Type B pancreatic cell (in vitro differentiated cells): ENCODE results near the gene MFRP. TPM values are rescaled to one million over a fixed set of nuclear protein-coding genes. Genes with fewer than 3 reads are reported as not detected.

Experiments used
- DNase-seq: peaks from one replicate; pipeline ENCODE4 v3.0.0; 2021; ENCODE audit warnings: mixed read lengths; ENCODE audit not compliant: unreplicated experiment; ENCODE audit errors: extremely low spot score
- H3K27ac Mint-ChIP-seq: 2 replicates; pipeline ENCODE4 v1.8.0; 2021; ENCODE audit warnings: mild to moderate bottlenecking, mixed read lengths
- H3K27me3 Mint-ChIP-seq: 2 replicates; pipeline ENCODE4 v1.8.0; 2021; ENCODE audit warnings: mixed read lengths
- H3K36me3 Mint-ChIP-seq: 2 replicates; pipeline ENCODE4 v1.8.0; 2021; ENCODE audit warnings: mixed read lengths
- H3K4me1 Mint-ChIP-seq: one replicate; pipeline ENCODE4 v1.8.0; 2021; ENCODE audit warnings: mixed read lengths; ENCODE audit not compliant: unreplicated experiment
- H3K4me3 Mint-ChIP-seq: 2 replicates; pipeline ENCODE4 v1.8.0; 2021; ENCODE audit warnings: mild to moderate bottlenecking, mixed read lengths
- H3K9me3 Mint-ChIP-seq: 2 replicates; pipeline ENCODE4 v1.8.0; 2021; ENCODE audit warnings: mixed read lengths
- total RNA-seq: library from RNA; stranded (reverse); gene quantifications from 2 replicates; pipeline ENCODE4 v1.2.1, GENCODE V29; 2021; ENCODE audit warnings: low replicate concordance
- TF ChIP-seq, protein P1 (sequence below): fragments of 200-600 bp; sonication (generic); conservative IDR thresholded peaks from 2 replicates; pipeline ENCODE4 v1.5.0; 2021; ENCODE audit warnings: antibody characterized with exemption, mild to moderate bottlenecking

MFRP gene
- total RNA-seq, 1 donor from 2014 or later = not detected

DNA sequence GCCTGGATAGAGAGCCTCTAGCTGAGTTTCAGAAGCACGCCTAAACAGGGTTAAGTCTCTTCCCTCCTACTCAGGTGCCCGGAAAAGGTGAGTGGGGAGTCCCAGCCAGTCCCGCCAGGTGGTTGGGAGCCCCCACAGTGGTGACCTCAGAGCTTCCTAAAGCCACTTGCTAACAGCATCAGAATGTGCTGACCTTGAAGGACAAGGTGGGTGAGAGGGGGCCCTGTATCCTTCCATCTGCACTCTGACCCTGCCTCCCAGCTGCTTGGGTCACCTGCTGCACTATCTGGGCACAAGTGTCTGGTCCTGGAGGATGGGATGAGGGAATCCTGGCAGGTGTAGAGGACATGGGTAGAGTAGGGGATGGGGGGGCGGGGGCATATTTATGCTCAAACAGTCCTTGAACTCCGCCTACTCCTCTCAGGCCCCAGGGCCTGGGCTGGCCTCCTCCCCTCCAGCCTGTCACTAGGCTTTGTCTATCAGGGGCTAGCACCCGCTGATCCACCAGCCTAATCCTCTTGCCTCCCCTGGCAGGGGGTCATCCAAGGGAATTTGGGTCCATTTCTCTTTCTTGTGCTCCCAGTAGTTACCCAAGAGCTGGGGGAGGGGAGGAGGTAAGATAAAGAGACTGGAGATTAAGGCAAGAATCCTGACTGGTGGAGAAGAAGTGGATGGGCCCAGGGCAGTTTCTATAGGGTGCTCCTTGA, 31.6 kb upstream of the MFRP start:
- Mint-ChIP-seq H3K9me3 (no peaks in the 10 kb centered on the region), H3K4me1 (peaks cover 27% of the 10 kb centered on the region), H3K4me3 (no peak overlapping the region), H3K27ac (no peak overlapping the region), H3K36me3 (no peaks in the 10 kb centered on the region), H3K27me3 (peaks cover 7% of the 10 kb centered on the region)
- peak; percentile 58 for DNase-seq
- TF ChIP-seq, protein P1, sequence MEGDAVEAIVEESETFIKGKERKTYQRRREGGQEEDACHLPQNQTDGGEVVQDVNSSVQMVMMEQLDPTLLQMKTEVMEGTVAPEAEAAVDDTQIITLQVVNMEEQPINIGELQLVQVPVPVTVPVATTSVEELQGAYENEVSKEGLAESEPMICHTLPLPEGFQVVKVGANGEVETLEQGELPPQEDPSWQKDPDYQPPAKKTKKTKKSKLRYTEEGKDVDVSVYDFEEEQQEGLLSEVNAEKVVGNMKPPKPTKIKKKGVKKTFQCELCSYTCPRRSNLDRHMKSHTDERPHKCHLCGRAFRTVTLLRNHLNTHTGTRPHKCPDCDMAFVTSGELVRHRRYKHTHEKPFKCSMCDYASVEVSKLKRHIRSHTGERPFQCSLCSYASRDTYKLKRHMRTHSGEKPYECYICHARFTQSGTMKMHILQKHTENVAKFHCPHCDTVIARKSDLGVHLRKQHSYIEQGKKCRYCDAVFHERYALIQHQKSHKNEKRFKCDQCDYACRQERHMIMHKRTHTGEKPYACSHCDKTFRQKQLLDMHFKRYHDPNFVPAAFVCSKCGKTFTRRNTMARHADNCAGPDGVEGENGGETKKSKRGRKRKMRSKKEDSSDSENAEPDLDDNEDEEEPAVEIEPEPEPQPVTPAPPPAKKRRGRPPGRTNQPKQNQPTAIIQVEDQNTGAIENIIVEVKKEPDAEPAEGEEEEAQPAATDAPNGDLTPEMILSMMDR = no peak

DNA sequence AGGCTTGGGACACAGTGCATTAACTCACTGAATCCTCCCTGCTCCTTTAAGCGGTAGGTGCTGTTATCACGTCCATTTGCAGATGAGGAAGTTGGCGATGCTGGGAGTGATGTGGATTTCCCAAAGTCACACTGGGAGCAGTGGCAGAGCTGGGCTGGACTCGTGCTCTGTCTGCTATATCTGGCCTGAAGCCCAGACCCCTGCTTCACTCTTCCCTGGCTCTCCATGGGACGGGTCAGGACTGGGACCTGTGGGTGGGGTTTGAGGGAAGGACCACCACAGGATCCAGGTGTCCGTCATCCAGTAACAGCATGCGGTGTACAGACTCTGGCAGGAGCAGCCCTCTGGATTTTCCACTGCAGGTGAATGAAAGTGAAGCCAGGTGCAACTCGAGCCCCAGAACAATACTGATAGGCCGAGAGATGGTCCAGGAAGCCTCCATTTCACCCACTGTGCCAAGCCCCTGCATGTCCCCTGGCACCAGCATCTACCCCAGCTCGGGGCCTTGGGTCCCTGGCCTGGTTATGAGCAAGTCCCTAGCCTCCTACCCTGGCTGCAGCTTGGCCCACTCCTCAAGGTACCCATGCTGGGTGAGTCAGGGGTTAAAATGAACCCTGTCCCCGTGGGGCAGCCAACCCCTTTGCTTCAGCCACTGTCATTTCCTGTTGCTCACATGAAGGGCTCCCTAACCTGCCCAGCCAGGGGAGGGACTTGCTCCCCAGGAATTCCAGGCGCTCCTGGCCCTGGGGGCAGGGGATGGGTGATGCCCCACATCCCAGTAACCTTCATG, 30.8 kb upstream of the MFRP start:
- no peak overlapping the region for H3K4me3 Mint-ChIP-seq
- peak; percentile 50 for DNase-seq
- peaks cover 27% of the 10 kb centered on the region for H3K4me1 Mint-ChIP-seq
- TF ChIP-seq, protein P1 = no peak
- peaks cover 7% of the 10 kb centered on the region for H3K27me3 Mint-ChIP-seq
- H3K9me3 Mint-ChIP-seq = no peaks in the 10 kb centered on the region
- no peaks in the 10 kb centered on the region for H3K36me3 Mint-ChIP-seq
- no peak overlapping the region for H3K27ac Mint-ChIP-seq

DNA sequence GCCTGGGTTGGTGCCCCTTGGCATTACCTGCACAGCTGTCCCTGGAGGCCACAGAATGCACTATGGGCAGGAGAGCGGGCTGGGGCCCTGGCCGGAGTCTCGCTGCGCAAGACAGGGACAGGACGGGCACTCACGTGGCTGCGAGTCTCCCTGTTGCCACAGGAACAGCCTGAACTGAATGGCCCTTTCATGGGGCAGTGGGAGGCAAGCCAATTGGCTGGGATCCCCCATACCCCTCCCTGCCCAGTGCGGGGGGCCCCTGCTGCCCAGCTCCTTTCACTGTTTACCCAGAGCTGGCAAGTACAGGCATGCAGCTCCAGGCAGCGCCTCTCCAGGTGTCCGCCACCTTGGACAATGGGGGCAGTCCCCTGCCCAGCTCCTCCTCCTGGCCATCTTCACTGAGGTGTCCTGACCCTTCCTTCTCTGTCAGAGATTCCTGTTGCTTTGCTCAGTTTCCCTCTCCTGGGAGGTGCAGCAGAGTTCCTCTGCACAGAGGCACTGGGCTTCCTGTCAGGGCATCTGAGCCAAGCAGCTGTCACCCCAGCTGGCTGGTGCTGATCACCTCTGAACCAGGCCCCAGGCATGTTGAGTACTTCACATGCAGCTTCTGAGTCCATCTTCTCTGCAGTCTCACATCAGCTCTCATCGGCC, 29.8 kb upstream of the MFRP start:
- Mint-ChIP-seq H3K4me3 (no peak overlapping the region), H3K9me3 (no peaks in the 10 kb centered on the region), H3K27ac (no peak overlapping the region), H3K36me3 (no peaks in the 10 kb centered on the region), H3K4me1 (peaks cover 36% of the 10 kb centered on the region), H3K27me3 (peaks cover 7% of the 10 kb centered on the region)
- peak; percentile 72 for DNase-seq
- TF ChIP-seq, protein P1 = no peak

DNA sequence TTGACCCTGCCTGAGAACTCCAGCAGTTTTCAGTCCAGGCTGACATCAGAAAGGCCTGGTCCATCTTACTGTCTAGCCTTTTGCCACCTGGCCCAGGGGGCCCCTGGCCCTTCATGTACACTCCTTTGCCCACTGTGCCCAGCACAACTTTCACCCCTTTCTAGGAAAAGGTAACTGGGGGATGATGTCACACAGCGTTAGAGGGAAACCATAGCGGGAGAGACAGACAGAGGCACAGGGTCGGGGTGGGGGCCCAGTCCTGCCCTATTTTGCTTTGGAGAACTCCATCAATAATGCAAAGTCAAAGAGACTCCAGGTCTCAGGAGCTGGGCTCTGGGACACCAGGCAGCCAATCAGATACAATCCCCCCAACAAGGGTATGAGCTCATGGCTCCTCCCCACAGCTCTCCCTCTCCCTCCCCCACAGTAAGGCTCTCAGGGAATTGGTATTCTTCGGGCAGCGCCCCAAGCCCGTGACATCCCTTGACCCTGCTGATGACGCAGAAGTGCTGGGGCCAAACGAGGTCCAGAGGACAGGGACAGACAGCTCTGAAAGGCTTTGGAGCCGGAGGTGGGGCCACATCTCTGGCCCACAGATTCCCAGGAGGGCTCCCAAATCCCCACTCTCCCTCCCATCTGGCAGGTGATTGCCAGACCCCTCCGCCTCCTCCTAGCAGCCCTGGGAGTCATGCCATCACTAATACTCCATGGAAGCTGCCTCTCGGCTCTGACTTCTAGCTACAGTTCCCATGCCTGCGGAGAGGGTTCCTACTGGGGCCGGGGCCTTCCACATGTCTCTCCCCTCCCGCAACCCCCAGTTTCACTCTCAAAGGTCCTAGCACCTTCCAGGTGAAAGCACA, 29.1 kb upstream of the MFRP start:
- DNase-seq = no peak
- H3K36me3 Mint-ChIP-seq = no peaks in the 10 kb centered on the region
- H3K4me3 Mint-ChIP-seq = no peak overlapping the region
- H3K4me1 Mint-ChIP-seq = peaks cover 44% of the 10 kb centered on the region
- H3K27ac Mint-ChIP-seq = no peak overlapping the region
- H3K27me3 Mint-ChIP-seq = peaks cover 5% of the 10 kb centered on the region
- no peaks in the 10 kb centered on the region for H3K9me3 Mint-ChIP-seq
- TF ChIP-seq, protein P1 = no peak
